ENCODE results near the gene ASB7.
A peak's percentile ranks its signal among the peaks of the same experiment; 100 is the strongest.
"Not testable (repeated sequence)": the region's sequence is repeated elsewhere in the genome, so short reads cannot be mapped to it uniquely, and the experiment has no call there.

The ASB7 gene

DNA sequence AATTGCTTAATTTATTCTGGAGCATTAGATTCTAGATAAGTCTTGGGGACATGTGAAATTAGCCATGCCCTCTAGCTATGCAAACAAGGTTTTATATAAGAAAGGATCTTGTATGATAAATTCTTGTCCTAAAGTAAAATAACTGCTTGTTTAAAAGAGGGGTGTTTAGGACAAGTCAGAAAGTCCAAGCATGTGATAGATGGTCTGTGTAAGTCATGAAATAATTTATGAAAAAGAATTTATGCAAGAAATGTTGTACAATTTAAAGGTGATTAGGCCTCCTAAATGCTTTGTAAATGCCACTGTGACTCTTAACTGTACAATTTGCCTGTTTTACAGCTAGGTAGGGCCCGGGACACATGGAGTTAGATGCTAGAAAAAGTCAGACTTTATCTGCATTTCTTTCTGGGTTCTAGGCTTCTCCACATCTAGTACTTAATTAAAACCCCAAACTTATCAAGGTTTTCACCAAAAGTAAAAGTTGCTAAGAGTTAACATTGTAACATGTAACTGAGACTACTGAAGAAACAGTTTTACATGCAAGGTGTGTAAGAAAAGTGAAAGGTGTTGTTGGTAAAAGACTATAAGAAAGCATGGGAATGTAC lies 13.6 kb upstream of the ASB7 start:
- DNase-seq, result no peak
- H3K4me3 Mint-ChIP-seq, result no peak overlapping the region
- no peak for ATAC-seq
- H3K27me3 Mint-ChIP-seq, result no peaks in the 10 kb centered on the region
- peaks cover 9 to 18% of the 10 kb centered on the region in 2 donors for H3K9me3 Mint-ChIP-seq
- peaks cover 61% of the 10 kb centered on the region for H3K4me1 Mint-ChIP-seq
- H3K27ac Mint-ChIP-seq, result no peak overlapping the region

DNA sequence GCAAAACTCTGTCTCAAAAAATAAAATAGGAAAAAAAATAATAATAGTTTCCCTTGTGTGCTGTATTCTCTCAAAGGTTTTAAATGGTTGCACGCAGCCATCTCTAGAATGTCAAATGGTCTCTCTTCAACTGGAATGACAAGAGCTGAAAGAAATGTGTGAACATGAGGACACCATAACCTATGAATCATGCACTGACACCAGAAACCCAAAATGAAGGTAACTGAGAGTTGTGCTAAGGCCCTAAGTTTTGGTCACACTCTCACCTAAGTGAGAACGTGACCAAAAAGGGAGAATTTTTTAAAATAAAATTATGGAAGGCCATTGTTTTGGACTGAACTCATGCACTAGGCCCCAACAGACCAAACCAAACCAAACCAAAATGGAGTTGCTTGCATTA lies 11.2 kb upstream of the ASB7 start:
- H3K27ac Mint-ChIP-seq, result peak overlapping the region; percentile 25 to 27
- not testable (repeated sequence) for DNase-seq, H3K27me3 Mint-ChIP-seq
- H3K9me3 Mint-ChIP-seq, result peaks cover 7 to 16% of the 10 kb centered on the region in 2 donors
- peak; percentile 40 for ATAC-seq
- H3K4me3 Mint-ChIP-seq, result peak overlapping the region in 1 of 2 donors; percentile 17
- H3K4me1 Mint-ChIP-seq, result peaks cover 69% of the 10 kb centered on the region

DNA sequence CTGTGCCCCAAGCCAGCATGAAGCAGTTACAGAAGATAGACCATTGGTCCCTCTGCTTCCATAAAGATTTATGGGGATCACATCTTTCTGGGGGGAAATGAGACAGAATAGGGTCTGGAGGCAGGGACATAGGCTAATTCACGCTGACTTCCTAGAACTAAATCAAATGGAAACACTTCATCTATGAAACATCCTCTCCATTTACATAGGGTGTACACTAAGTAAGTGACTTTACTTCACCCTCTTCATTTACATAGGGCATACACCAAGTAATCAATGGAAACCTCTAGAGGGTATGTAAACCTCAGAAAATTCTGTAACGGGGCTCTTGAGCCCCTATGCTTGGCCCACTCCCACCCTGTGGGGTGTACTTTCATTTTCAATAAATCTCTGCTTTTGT lies 10.6 kb upstream of the ASB7 start:
- DNase-seq, result no peak
- peaks cover 67% of the 10 kb centered on the region for H3K4me1 Mint-ChIP-seq

DNA sequence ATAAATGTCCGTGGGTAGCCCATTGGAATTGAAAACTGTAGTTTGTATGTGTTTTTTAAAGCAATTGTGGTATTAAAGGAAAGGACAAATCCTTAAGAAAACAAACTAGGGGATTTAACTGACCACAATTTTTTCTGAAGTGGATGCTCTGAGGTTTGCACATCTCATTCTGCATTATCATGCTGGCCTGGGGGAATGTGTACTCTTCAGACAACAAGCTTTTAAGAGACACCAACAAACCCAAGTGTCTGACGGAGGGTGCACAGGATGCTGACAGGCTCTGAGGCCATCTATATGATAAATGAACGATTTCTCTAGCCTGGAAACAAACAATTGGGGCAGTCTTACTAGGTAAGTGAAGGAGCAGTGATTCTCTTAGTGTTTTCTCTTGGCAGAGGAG lies 9.5 kb upstream of the ASB7 start:
- H3K27ac Mint-ChIP-seq, result peak overlapping the region in 1 of 2 donors; percentile 79
- H3K4me1 Mint-ChIP-seq, result peaks cover 67% of the 10 kb centered on the region
- DNase-seq (peak in 1 of 2 donors; percentile 32), ATAC-seq (peak; percentile 55)
- H3K27me3 Mint-ChIP-seq, result no peaks in the 10 kb centered on the region
- peak overlapping the region; percentile 55 to 68 for H3K4me3 Mint-ChIP-seq
- H3K9me3 Mint-ChIP-seq, result peaks cover 2 to 7% of the 10 kb centered on the region in 2 donors

More for the DNA sequence above, 10.6 kb upstream of the ASB7 start:
- Mint-ChIP-seq H3K9me3 (peaks cover 7 to 14% of the 10 kb centered on the region in 2 donors), H3K4me3 (peak overlapping the region; percentile 3 to 17), H3K27ac (peak overlapping the region; percentile 27 to 93), H3K27me3 (no peaks in the 10 kb centered on the region)
- ATAC-seq, result no peak

- peak overlapping the region in 1 of 2 donors; percentile 79 for H3K27ac Mint-ChIP-seq
- ATAC-seq (no peak), DNase-seq (no peak)
- peak overlapping the region in 1 of 2 donors; percentile 52 for H3K4me3 Mint-ChIP-seq
- peaks cover 71% of the 10 kb centered on the region for H3K4me1 Mint-ChIP-seq
- H3K9me3 Mint-ChIP-seq, result peaks cover 0 to 4% of the 10 kb centered on the region in 2 donors
- H3K27me3 Mint-ChIP-seq, result no peaks in the 10 kb centered on the region
Measured at GRCh38 chr15:100593431-100593830, 9.0 kb upstream of the ASB7 start.

- Mint-ChIP-seq H3K27ac (peak overlapping the region; percentile 93 to 97), H3K4me3 (peak overlapping the region; percentile 81 to 82), H3K27me3 (no peaks in the 10 kb centered on the region), H3K9me3 (no peaks in the 10 kb centered on the region), H3K4me1 (peaks cover 84% of the 10 kb centered on the region)
- no peak for DNase-seq
- no peak for ATAC-seq
Measured at GRCh38 chr15:100595964-100596363, 6.4 kb upstream of the ASB7 start.

DNA sequence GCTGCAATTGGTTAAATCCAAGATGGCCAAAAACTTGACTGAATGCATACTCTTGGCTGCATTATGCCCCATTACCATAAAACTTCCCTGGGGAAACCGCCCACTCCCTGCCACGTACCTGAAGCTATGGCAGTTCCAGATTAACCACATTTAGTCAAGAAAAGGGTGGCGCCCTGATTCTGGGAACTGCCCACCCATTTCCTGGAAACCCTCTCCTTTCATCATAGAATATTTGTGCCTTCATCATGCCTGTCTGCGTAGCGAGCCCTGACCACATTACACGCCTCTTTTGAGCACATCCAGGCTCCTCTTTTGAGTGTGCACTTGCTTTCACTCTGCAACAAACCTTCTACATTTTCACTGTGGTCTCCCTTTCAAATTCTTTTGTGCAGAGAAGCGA lies 5.6 kb upstream of the ASB7 start:
- peak overlapping the region; percentile 81 to 82 for H3K4me3 Mint-ChIP-seq
- peak overlapping the region; percentile 93 to 97 for H3K27ac Mint-ChIP-seq
- peaks cover 76% of the 10 kb centered on the region for H3K4me1 Mint-ChIP-seq
- peak; percentile 94 to 98 for DNase-seq
- ATAC-seq, result peak; percentile 93
- no peaks in the 10 kb centered on the region for H3K27me3 Mint-ChIP-seq
- no peaks in the 10 kb centered on the region for H3K9me3 Mint-ChIP-seq

GRCh38 chr15:100597862-100598261 lies 4.5 kb upstream of the ASB7 start:
- Mint-ChIP-seq H3K4me1 (peaks cover 65% of the 10 kb centered on the region), H3K9me3 (no peaks in the 10 kb centered on the region), H3K27ac (peak overlapping the region; percentile 93 to 97), H3K27me3 (no peaks in the 10 kb centered on the region), H3K4me3 (peak overlapping the region; percentile 81 to 82)
- ATAC-seq (no peak), DNase-seq (no peak)

DNA sequence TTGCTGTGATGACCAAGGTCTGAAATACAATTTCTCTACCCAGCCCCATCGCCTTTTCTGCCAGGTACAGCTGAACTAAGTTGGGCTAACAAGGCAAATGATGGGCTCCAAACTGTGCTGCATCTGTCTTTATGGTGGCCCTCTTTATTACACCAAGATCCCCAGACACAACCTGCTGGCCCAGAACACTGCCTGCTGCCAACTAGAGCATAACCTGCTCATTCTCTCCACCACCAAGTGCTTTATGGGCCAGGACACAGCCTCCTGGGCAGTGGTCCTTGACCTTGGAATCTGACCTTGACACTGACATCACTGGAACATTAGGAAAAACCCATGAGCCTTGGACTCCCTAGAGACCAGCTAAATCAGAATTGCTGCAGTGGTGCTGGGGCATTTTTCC lies 3.7 kb upstream of the ASB7 start:
- no peak for DNase-seq
- ATAC-seq, result no peak
- Mint-ChIP-seq H3K27me3 (no peaks in the 10 kb centered on the region), H3K4me1 (peaks cover 62% of the 10 kb centered on the region), H3K9me3 (no peaks in the 10 kb centered on the region), H3K4me3 (peak overlapping the region in 1 of 2 donors; percentile 67), H3K27ac (peak overlapping the region; percentile 88 to 95)

DNA sequence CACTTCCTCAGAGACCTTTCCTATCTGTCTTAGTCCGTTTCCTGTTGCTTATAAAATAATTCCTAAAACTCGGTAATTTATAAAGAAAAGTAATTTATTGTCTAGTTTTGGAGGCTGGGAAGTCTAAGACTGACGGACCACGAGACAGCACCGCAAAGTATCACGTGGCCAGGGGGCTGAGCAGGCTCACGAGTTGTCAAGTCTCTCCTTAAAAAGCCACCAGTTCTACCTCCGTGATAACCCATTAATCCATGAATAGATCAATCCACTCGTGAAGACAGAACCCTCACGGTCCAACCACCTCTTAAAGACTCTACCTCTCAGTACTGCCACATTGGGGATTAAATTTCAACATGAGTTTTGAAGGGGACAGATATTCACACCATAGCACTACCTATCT lies 1.2 kb upstream of the ASB7 start:
- DNase-seq (peak; percentile 14 to 31), ATAC-seq (no peak)
- Mint-ChIP-seq H3K4me1 (peaks cover 52% of the 10 kb centered on the region), H3K27me3 (no peaks in the 10 kb centered on the region), H3K9me3 (no peaks in the 10 kb centered on the region), H3K27ac (no peak overlapping the region), H3K4me3 (no peak overlapping the region)

- no peaks in the 10 kb centered on the region for H3K27me3 Mint-ChIP-seq
- no peak overlapping the region for H3K4me3 Mint-ChIP-seq
- no peak for DNase-seq
- peaks cover 50% of the 10 kb centered on the region for H3K4me1 Mint-ChIP-seq
- no peak overlapping the region for H3K27ac Mint-ChIP-seq
- peak; percentile 11 for ATAC-seq
- no peaks in the 10 kb centered on the region for H3K9me3 Mint-ChIP-seq
Measured at GRCh38 chr15:100601617-100602063, 749 bp upstream of the ASB7 start.

DNA sequence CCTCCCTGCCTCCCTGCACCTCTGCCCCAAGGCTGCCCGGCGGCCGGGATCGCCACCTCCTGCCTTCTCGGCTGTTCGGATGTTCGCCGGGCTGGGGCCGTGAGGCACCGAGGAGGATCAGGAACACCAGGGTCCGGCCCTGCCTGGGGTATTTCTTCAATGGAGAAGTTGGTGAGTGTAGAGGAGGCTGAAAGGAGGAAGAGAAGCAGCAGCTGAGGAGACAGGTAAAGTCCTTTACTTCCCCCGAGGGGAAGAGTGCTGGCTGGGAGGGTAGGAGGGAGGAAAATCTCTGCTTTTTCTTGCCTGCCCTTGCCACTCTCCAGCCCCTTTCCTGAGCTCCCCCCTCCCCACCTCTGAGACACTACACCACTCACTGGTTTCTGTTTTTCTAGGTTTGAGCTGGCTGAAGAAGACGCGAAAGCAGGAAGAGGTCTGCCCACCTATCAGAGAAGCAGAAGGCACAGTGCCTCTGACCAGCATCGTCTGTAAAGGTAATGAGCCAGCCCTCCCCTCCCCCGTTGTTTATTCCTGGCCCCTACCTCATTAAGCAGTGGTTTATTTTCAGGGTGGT lies 519 bp downstream of the ASB7 start:
- Mint-ChIP-seq H3K4me3 (no peak overlapping the region), H3K4me1 (peaks cover 44% of the 10 kb centered on the region), H3K27me3 (no peaks in the 10 kb centered on the region), H3K9me3 (no peaks in the 10 kb centered on the region), H3K27ac (peak overlapping the region in 1 of 2 donors; percentile 97)
- DNase-seq (peak; percentile 63 to 73), ATAC-seq (peak; percentile 77)

DNA sequence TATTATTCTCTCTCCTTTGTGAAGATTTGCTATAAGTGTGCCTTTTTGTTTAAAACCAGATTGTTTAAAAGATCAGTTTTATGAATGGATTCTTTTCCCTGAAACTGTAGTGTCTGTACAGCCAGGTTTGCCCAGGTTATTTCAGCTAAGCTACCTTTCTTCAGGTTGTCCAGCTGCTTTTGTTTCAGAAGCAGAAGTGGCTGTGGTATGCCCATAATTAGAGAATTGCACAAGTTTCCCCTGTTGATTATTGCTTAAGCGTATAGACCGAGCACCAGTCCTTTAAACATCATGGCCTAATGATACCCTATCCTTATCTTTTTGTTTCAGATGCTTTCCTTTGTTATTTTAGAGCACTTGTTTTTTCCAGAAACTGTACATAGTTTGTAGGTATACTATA lies 10.2 kb downstream of the ASB7 start:
- no peaks in the 10 kb centered on the region for H3K4me1 Mint-ChIP-seq
- H3K27ac Mint-ChIP-seq, result no peak overlapping the region
- DNase-seq, result no peak
- H3K4me3 Mint-ChIP-seq, result no peak overlapping the region
- ATAC-seq, result no peak
- no peaks in the 10 kb centered on the region for H3K9me3 Mint-ChIP-seq
- H3K27me3 Mint-ChIP-seq, result no peaks in the 10 kb centered on the region

DNA sequence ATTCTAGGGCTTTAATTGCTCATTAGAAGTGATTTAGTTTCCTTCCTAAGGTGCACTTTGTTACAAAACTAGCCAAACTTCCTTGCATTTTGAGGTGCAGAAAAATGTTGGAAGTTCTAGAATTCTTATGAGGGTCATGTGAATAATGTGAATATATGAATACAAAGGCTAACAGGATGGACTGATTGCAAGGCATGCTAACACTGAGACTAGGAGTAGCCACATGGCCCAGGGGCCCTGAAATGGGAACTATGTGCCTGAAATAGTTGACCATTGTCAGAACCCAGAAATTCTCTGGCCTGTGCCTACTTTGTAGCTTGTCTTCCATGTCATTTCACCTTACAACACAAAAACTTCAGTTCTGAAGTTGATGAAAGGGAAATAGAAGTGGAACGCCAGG lies 10.8 kb downstream of the ASB7 start:
- no peak for DNase-seq

GRCh38 chr15:100614336-100614735 lies 11.9 kb downstream of the ASB7 start:
- no peaks in the 10 kb centered on the region for H3K9me3 Mint-ChIP-seq
- H3K4me1 Mint-ChIP-seq, result no peaks in the 10 kb centered on the region

More for the DNA sequence above, 10.8 kb downstream of the ASB7 start:
- ATAC-seq, result no peak
- Mint-ChIP-seq H3K27me3 (no peaks in the 10 kb centered on the region), H3K9me3 (no peaks in the 10 kb centered on the region), H3K4me1 (no peaks in the 10 kb centered on the region), H3K27ac (no peak overlapping the region), H3K4me3 (no peak overlapping the region)

GRCh38 chr15:100614918-100615317 lies 12.5 kb downstream of the ASB7 start:
- Mint-ChIP-seq H3K27ac (no peak overlapping the region), H3K4me3 (no peak overlapping the region), H3K9me3 (no peaks in the 10 kb centered on the region), H3K27me3 (no peaks in the 10 kb centered on the region), H3K4me1 (no peaks in the 10 kb centered on the region)
- ATAC-seq (no peak), DNase-seq (no peak)

More at GRCh38 chr15:100614336-100614735, 11.9 kb downstream of the ASB7 start:
- no peaks in the 10 kb centered on the region for H3K27me3 Mint-ChIP-seq
- no peak overlapping the region for H3K27ac Mint-ChIP-seq
- no peak for DNase-seq
- ATAC-seq, result no peak
- no peak overlapping the region for H3K4me3 Mint-ChIP-seq

All from stimulated activated naive CD8-positive, alpha-beta T cell treated with anti-CD3 and anti-CD28 coated beads, Interleukin-15, amount 100 ng/mL, for 72 hours (primary cell).